Right lobe of liver (tissue), 4 donors: Measurements from ENCODE around the gene OR52E8.

Experiments
- CTCF ChIP-seq, 4 donors: fragments of 200-600 bp in 3 of 4; fragments of 450-650 bp in 1 of 4; IDR thresholded peaks; one replicate each; pipeline versions ENCODE4 v1.5.1 to v1.8.0; 2016 to 2022; ENCODE audit warnings: antibody characterized with exemption in 4 of 4, mild to moderate bottlenecking in 2 of 4
- POLR2A ChIP-seq: fragments of 450-650 bp; IDR thresholded peaks from one replicate; pipeline ENCODE4 v1.6.1; 2017; ENCODE audit warnings: antibody characterized with exemption, mild to moderate bottlenecking
- donor health status: DM: no; HTN: no; CAD: no.
- donor health status: DM: no; HTN: no; CAD: no.
- donor health status: DM: no; HTN: yes; CAD: no.

GRCh38 chr11:5809122-5809519 lies 48.4 kb downstream of the OR52E8 start:
- TF ChIP-seq CTCF (IDR thresholded peaks at IDR 0.05) (no peak), POLR2A (no peak)
